Heart left ventricle (tissue), 13 donors: Measurements from ENCODE around the gene ERMAP.

Experiments used
- POLR2A ChIP-seq, 2 donors: fragments of 450-650 bp; IDR thresholded peaks; one replicate each; pipeline ENCODE4 v1.6.1; 2017; ENCODE audit warnings: antibody characterized with exemption in 2 of 2, mild to moderate bottlenecking in 2 of 2, moderate library complexity in 2 of 2
- TF ChIP-seq, protein P1 (sequence below), 12 donors: fragments of 200-600 bp; sonication (generic) in 4 of 12; IDR thresholded peaks; one replicate each; pipeline versions ENCODE4 v1.5.0 to v1.8.0; 2018 to 2022; ENCODE audit warnings: antibody characterized with exemption in 12 of 12, mild to moderate bottlenecking in 5 of 12
- donor health status: ischemic (EF 13 %, LVEDD 7.1; RV severe dilation, severe dysfunction).
- donor health status: DM: no; HTN: yes; CAD: no.
- donor health status: DM: no; HTN: no; CAD: no.
- donor health status: ischemic (EF 25% LVEDD 6.9; RV normal size, moderate dysfunction).
- donor health status: ischemic (EF 25% LVEDD 5.7; RV mildly dilated, moderate dysfunction).
- donor health status: ischemic (EF 35%, LVEDD 5.7; RV mildly dilated, moderate dysfunction).
- donor health status: nonischemic (EF 11% LVEDD 7.7; RV severe dilation, severe dysfunction).
- donor health status: DM: yes; HTN: yes; CAD: no.
- donor health status: PGD.
- donor health status: ischemic (EF 29% LVEDD 5.4; RV normal size, mild dysfunction).
- donor health status: nonischemic (EF 23%, LVEDD 6.1; RV moderate dilation, normal function).

DNA sequence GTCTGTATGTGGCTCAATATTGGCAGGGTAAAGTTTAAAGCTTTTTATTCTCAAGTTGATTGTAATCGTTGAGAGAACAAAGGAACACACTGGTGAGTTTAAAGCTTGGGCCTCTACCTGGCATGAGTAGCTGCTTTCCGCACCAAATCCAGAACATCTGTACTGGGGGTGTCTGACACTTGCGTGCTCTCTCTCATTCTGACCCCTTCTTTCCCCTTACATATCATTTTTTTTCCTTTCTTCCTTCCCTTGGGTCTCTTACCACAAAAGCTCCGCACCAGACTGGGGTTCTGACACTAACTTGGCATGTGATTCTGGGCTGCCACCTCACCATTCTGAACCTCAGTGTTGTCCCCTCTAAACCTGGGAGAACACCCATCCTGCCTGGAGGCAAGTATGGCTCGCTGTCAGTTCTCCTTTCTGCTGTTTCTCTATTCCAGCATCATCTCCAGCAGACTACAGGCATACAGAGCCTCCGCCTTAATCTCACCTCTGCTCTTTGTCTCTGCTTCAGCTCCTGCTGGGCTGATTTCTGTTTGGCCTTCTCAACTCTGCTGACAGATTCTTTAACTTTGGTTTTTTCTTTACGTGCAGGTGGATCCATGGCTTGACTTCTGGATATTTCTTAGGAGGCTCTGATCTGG lies 859 bp upstream of the ERMAP start:
- TF ChIP-seq, protein P1, sequence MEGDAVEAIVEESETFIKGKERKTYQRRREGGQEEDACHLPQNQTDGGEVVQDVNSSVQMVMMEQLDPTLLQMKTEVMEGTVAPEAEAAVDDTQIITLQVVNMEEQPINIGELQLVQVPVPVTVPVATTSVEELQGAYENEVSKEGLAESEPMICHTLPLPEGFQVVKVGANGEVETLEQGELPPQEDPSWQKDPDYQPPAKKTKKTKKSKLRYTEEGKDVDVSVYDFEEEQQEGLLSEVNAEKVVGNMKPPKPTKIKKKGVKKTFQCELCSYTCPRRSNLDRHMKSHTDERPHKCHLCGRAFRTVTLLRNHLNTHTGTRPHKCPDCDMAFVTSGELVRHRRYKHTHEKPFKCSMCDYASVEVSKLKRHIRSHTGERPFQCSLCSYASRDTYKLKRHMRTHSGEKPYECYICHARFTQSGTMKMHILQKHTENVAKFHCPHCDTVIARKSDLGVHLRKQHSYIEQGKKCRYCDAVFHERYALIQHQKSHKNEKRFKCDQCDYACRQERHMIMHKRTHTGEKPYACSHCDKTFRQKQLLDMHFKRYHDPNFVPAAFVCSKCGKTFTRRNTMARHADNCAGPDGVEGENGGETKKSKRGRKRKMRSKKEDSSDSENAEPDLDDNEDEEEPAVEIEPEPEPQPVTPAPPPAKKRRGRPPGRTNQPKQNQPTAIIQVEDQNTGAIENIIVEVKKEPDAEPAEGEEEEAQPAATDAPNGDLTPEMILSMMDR (IDR thresholded peaks at IDR 0.05): no peak
- TF ChIP-seq POLR2A (IDR thresholded peaks at IDR 0.05): no peak
